Iris pigment epithelial cell (primary cell): Measurements from ENCODE around the gene TRIM75.
"Not testable (repeated sequence)": the region's sequence is repeated elsewhere in the genome, so short reads cannot be mapped to it uniquely, and the experiment has no call there.

Source experiments
- DNase-seq: peaks from one replicate; pipeline ENCODE4 v3.0.0-alpha.2; 2011; ENCODE audit warnings: low read depth

TRIM75 gene

GRCh38 chr4:165053645-165054044 is at the start of gene TRIM75:
Gene TRIM75, plus strand, starts transcription at chr4:165053866. Its CDS starts 5,282 bp downstream, at chr4:165059148.
- DNase-seq = no peak

GRCh38 chr4:165005352-165005925 is 48.2 kb upstream of the TRIM75 start:
- DNase-seq = no peak

- no peak for DNase-seq
Measured at GRCh38 chr4:165006456-165006855, 47.2 kb upstream of the TRIM75 start.

- no peak for DNase-seq
Measured at GRCh38 chr4:165006886-165007285, 46.8 kb upstream of the TRIM75 start.

- DNase-seq = no peak
Measured at GRCh38 chr4:165009493-165010227, 44.0 kb upstream of the TRIM75 start.

GRCh38 chr4:165010487-165010886 is 43.2 kb upstream of the TRIM75 start:
- no peak for DNase-seq

- no peak for DNase-seq
Measured at GRCh38 chr4:165010991-165011390, 42.7 kb upstream of the TRIM75 start.

GRCh38 chr4:165011403-165011802 is 42.3 kb upstream of the TRIM75 start:
- no peak for DNase-seq

GRCh38 chr4:165013691-165014090 is 40.0 kb upstream of the TRIM75 start:
- DNase-seq = no peak

- DNase-seq = peak; percentile 2
Measured at GRCh38 chr4:165016971-165017370, 36.7 kb upstream of the TRIM75 start.

GRCh38 chr4:165019995-165020394 is 33.7 kb upstream of the TRIM75 start:
- not testable (repeated sequence) for DNase-seq

- DNase-seq = not testable (repeated sequence)
Measured at GRCh38 chr4:165025782-165026181, 27.9 kb upstream of the TRIM75 start.

GRCh38 chr4:165027762-165028402 is 25.8 kb upstream of the TRIM75 start:
- no peak for DNase-seq

GRCh38 chr4:165031436-165032211 is 22.0 kb upstream of the TRIM75 start, which contains the start of gene TRIM60:
Gene TRIM60, plus strand, starts transcription at chr4:165031999. Its CDS starts 8,074 bp downstream, at chr4:165040073.
- DNase-seq = no peak

GRCh38 chr4:165048170-165048569 is 5.5 kb upstream of the TRIM75 start:
- DNase-seq = no peak

GRCh38 chr4:165052627-165053026 is 1.0 kb upstream of the TRIM75 start:
- DNase-seq = no peak

- no peak for DNase-seq
Measured at GRCh38 chr4:165055601-165056000, 1.9 kb downstream of the TRIM75 start.

GRCh38 chr4:165058666-165059065 is 5.0 kb downstream of the TRIM75 start:
- DNase-seq = no peak

- DNase-seq = no peak
Measured at GRCh38 chr4:165059386-165059785, 5.7 kb downstream of the TRIM75 start.

GRCh38 chr4:165060938-165061337 is 7.3 kb downstream of the TRIM75 start:
- no peak for DNase-seq

GRCh38 chr4:165070560-165070959 is 16.9 kb downstream of the TRIM75 start:
- DNase-seq = no peak

GRCh38 chr4:165073346-165073745 is 19.7 kb downstream of the TRIM75 start:
- DNase-seq = not testable (repeated sequence)
